ENCODE measurements around the gene PPL. TPM values are rescaled to one million over a fixed set of nuclear protein-coding genes. Genes with fewer than 3 reads are reported as not detected.
A peak's percentile ranks its signal among the peaks of the same experiment; 100 is the strongest.

The PPL gene
- total and polyA plus RNA-seq, 2 of the 13 experiments (the other 11 are each of a cell fraction or from before 2014, with no cell fraction given) = 5.7 to 6.6 TPM

GRCh38 chr16:4846901-4847773 is 89.8 kb downstream of the PPL start, which contains the start of the genes GLYR1 and UBN1 (continued):
- peak; percentile 36; the same call in 1 of the 2 replicates for TF ChIP-seq ZSCAN20 (CRISPR knock-in tag; IDR thresholded peaks at IDR 0.05; ENCODE audit: borderline replicate concordance)
- TF ChIP-seq, protein P1, sequence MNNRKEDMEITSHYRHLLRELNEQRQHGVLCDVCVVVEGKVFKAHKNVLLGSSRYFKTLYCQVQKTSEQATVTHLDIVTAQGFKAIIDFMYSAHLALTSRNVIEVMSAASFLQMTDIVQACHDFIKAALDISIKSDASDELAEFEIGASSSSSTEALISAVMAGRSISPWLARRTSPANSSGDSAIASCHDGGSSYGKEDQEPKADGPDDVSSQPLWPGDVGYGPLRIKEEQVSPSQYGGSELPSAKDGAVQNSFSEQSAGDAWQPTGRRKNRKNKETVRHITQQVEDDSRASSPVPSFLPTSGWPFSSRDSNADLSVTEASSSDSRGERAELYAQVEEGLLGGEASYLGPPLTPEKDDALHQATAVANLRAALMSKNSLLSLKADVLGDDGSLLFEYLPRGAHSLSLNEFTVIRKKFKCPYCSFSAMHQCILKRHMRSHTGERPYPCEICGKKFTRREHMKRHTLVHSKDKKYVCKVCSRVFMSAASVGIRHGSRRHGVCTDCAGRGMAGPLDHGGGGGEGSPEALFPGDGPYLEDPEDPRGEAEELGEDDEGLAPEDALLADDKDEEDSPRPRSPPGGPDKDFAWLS (CRISPR knock-in tag; IDR thresholded peaks at IDR 0.05; ENCODE audit: borderline replicate concordance) = no peak
- no peak for TF ChIP-seq TBX3 (IDR thresholded peaks at IDR 0.05; ENCODE audit: borderline replicate concordance)
- no peak for TF ChIP-seq ZNF496 (CRISPR knock-in tag; IDR thresholded peaks at IDR 0.05; ENCODE audit: insufficient replicate concordance)
- no peak for TF ChIP-seq ZFP41 (CRISPR knock-in tag; IDR thresholded peaks at IDR 0.05; ENCODE audit: borderline replicate concordance)
- TF ChIP-seq, protein P2, sequence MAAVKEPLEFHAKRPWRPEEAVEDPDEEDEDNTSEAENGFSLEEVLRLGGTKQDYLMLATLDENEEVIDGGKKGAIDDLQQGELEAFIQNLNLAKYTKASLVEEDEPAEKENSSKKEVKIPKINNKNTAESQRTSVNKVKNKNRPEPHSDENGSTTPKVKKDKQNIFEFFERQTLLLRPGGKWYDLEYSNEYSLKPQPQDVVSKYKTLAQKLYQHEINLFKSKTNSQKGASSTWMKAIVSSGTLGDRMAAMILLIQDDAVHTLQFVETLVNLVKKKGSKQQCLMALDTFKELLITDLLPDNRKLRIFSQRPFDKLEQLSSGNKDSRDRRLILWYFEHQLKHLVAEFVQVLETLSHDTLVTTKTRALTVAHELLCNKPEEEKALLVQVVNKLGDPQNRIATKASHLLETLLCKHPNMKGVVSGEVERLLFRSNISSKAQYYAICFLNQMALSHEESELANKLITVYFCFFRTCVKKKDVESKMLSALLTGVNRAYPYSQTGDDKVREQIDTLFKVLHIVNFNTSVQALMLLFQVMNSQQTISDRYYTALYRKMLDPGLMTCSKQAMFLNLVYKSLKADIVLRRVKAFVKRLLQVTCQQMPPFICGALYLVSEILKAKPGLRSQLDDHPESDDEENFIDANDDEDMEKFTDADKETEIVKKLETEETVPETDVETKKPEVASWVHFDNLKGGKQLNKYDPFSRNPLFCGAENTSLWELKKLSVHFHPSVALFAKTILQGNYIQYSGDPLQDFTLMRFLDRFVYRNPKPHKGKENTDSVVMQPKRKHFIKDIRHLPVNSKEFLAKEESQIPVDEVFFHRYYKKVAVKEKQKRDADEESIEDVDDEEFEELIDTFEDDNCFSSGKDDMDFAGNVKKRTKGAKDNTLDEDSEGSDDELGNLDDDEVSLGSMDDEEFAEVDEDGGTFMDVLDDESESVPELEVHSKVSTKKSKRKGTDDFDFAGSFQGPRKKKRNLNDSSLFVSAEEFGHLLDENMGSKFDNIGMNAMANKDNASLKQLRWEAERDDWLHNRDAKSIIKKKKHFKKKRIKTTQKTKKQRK (IDR thresholded peaks at IDR 0.05; ENCODE audit: low read length) = no peak
- no peak for TF ChIP-seq ZNF234 (CRISPR knock-in tag; conservative IDR thresholded peaks at IDR 0.05)
- TF ChIP-seq RAD21 (CRISPR knock-in tag; IDR thresholded peaks at IDR 0.05) = 0 out of 2 replicates have a peak, but pooled peaks have one; percentile 13
- TF ChIP-seq, protein P3, sequence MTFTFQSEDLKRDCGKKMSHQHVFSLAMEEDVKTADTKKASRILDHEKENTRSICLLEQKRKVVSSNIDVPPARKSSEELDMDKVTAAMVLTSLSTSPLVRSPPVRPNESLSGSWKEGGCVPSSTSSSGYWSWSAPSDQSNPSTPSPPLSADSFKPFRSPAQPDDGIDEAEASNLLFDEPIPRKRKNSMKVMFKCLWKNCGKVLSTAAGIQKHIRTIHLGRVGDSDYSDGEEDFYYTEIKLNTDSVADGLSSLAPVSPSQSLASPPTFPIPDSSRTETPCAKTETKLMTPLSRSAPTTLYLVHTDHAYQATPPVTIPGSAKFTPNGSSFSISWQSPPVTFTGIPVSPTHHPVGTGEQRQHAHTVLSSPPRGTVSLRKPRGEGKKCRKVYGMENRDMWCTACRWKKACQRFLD (CRISPR knock-in tag; IDR thresholded peaks at IDR 0.05; ENCODE audit: borderline replicate concordance) = no peak; the same call in 1 of the 2 replicates
- TF ChIP-seq, protein P4, sequence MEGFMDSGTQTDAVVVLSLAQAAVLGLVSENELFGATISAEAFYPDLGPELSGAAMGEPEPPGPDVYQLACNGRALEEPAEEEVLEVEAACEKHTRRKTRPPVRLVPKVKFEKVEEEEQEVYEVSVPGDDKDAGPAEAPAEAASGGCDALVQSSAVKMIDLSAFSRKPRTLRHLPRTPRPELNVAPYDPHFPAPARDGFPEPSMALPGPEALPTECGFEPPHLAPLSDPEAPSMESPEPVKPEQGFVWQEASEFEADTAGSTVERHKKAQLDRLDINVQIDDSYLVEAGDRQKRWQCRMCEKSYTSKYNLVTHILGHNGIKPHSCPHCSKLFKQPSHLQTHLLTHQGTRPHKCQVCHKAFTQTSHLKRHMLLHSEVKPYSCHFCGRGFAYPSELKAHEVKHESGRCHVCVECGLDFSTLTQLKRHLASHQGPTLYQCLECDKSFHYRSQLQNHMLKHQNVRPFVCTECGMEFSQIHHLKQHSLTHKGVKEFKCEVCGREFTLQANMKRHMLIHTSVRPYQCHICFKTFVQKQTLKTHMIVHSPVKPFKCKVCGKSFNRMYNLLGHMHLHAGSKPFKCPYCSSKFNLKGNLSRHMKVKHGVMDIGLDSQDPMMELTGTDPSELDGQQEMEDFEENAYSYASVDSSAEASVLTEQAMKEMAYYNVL (CRISPR knock-in tag; IDR thresholded peaks at IDR 0.05; ENCODE audit: borderline replicate concordance) = peak; percentile 81
- TF ChIP-seq, protein P5, sequence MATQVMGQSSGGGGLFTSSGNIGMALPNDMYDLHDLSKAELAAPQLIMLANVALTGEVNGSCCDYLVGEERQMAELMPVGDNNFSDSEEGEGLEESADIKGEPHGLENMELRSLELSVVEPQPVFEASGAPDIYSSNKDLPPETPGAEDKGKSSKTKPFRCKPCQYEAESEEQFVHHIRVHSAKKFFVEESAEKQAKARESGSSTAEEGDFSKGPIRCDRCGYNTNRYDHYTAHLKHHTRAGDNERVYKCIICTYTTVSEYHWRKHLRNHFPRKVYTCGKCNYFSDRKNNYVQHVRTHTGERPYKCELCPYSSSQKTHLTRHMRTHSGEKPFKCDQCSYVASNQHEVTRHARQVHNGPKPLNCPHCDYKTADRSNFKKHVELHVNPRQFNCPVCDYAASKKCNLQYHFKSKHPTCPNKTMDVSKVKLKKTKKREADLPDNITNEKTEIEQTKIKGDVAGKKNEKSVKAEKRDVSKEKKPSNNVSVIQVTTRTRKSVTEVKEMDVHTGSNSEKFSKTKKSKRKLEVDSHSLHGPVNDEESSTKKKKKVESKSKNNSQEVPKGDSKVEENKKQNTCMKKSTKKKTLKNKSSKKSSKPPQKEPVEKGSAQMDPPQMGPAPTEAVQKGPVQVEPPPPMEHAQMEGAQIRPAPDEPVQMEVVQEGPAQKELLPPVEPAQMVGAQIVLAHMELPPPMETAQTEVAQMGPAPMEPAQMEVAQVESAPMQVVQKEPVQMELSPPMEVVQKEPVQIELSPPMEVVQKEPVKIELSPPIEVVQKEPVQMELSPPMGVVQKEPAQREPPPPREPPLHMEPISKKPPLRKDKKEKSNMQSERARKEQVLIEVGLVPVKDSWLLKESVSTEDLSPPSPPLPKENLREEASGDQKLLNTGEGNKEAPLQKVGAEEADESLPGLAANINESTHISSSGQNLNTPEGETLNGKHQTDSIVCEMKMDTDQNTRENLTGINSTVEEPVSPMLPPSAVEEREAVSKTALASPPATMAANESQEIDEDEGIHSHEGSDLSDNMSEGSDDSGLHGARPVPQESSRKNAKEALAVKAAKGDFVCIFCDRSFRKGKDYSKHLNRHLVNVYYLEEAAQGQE (IDR thresholded peaks at IDR 0.05; ENCODE audit: borderline replicate concordance in 1 of 2, low read depth in 1 of 2, low read length in 2 of 2) = peak in 1 of 2 experiments; percentile 8; a peak in 1 of 4 replicates
- 0 out of 2 replicates have a peak, but pooled peaks have one; percentile 1 for TF ChIP-seq FOSL1 (CRISPR knock-in tag; IDR thresholded peaks at IDR 0.05; ENCODE audit: borderline replicate concordance)
- TF ChIP-seq, protein P6, sequence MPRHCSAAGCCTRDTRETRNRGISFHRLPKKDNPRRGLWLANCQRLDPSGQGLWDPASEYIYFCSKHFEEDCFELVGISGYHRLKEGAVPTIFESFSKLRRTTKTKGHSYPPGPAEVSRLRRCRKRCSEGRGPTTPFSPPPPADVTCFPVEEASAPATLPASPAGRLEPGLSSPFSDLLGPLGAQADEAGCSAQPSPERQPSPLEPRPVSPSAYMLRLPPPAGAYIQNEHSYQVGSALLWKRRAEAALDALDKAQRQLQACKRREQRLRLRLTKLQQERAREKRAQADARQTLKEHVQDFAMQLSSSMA (CRISPR knock-in tag; IDR thresholded peaks at IDR 0.05) = no peak

Data from HepG2 (cell line).